NAMALWA (cell line): ENCODE results near the gene SKIC3.

Experiments
- DNase-seq: peaks from one replicate; pipeline ENCODE4 v3.0.0-alpha.2; 2015; ENCODE audit warnings: low spot score

The SKIC3 gene

DNA sequence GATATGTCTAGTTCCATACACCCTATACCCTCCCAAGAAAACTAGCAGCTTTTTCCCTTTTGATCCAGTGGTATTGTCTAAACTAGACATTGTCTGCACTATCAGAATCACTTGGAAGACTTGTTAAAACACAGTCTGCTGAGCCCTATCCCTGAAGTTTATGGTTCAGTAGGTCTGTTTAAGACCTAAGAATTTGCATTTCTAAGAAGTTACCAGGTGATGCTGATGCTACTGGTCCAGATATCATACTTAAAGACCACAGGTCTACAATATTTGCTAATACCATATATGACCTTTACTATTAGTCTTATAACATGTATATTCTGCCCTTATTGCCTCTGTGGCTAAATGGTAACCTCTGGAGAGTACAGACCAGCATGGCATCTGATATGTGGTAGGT lies 23.3 kb downstream of the SKIC3 start:
- no peak for DNase-seq

DNA sequence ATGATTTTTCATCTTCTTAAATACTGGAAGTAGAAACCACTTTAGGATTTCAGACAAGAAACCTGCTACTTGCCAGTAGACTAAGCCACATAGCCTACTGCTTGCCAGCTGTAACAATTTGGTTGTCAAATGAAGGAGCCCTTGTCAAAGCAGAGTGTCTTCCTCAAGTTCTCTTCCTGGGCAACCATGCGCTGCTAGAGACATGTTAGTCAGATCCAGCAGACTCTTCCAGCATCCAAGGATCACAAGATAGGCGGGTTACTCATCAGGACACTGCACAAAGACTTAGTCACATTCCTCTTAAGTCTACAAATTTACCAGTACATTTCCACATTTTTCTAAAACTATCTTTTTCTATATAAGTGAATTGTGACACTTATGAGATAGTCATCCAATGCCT lies 24.4 kb downstream of the SKIC3 start:
- DNase-seq = no peak

DNA sequence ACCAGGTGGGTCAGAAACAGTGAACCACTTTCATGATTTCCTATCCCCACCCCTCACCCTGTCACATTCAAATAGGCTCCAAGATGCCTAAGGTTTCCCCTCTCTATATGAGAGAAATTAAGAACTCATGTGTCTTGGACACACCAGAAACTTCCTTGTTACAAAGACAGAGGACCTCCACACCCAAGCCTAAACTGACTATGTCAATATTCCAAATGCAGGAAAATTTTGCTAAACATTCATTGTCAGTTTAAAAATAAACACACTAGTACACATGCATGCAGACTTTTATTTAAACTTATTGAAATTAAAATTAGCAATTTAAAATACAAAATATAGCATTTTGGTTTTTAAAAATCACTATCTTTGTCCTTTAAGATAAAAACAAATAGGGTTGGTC lies 26.2 kb downstream of the SKIC3 start:
- no peak for DNase-seq

DNA sequence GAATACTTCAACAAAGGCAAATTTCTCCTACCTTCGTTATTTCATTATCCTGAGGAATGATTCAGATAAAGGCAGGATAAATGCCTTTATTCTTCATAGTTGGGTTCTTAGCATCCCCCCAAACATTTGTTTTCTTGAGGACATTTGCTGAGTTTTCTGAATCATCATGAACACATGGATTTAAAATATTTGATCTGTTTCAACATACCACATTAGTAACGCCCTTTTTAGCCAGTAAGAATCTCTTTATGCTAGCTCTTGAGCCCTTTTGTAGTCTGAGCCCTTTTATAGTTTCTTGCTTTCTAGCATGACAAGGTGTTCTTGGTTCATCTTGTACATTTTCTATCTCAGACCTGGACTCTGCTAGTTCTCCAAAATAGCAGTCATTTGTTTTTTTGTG lies 27.9 kb downstream of the SKIC3 start:
- DNase-seq = no peak

DNA sequence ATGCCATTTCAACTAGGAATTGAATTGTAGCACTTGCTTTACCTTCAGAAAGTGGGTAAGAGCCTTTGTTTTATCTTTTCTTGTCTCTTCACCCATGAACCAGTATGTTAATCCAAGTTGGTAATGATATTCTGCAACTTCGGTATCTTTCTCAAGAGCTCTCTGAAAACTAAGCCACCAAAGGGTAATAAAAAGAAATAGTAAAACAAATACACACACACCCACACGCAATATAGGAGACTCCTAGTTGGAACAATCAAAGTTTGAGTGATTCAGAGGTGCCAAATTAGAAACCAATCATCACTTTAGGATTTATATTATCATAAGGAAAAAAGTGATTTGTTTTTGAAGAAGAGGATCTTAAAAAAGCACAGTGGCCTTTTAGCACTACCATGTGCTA lies 30.4 kb downstream of the SKIC3 start:
- DNase-seq = no peak

DNA sequence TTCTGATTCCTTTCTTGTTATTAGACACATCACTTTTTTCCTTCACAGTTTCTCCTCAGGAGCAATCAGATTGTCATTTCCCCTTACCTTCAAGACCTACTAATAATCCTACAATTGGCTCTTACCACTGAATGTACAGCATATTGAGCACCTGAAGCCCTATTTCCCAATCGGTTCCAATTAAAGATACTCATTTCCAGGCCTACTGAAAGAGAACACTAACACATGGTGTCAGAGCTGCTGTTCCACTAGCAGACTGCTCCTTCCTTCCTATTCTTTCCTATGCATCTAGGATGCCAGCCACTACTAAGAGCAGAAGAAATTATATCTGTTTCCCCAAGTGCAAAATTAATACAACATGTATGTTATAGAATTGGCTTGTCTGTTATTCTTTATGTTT lies 34.6 kb downstream of the SKIC3 start:
- no peak for DNase-seq

DNA sequence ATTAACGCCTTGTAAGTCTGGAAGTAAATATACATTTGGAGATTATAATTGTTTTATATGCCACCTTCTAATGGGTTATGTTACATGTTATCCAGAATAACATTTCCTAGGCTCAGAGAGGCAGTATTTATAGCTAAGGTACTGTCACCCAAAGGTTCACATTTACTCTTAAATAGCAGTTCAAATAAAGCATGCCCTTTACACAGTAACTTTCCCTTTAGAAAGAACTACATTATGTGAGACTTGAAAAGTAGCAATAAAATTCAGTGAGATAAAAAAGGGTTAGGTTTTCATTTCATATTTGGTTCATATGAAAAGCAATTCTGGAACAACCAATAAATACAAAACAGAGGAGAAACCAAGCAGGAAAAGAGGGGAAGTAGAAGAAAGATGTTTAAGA lies 35.1 kb downstream of the SKIC3 start:
- DNase-seq = no peak

DNA sequence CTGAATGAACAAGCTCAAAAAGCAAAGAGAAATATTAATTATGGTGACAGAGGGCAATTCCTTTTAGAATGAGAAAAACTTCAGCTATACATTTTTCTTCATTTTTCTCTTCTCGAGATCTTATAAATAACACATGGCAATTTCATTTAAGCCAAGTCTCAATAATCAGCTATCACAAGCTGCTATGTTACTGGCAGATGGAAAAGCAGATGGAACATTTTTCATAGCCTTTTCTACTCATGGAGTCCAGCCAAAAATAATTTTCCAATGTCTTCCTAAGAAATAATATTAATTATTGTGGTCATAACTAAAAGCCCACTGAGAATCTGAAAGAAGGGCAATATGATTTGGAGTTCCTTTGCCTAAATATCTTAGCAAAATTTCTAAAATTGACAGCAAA lies 35.6 kb downstream of the SKIC3 start:
- no peak for DNase-seq

DNA sequence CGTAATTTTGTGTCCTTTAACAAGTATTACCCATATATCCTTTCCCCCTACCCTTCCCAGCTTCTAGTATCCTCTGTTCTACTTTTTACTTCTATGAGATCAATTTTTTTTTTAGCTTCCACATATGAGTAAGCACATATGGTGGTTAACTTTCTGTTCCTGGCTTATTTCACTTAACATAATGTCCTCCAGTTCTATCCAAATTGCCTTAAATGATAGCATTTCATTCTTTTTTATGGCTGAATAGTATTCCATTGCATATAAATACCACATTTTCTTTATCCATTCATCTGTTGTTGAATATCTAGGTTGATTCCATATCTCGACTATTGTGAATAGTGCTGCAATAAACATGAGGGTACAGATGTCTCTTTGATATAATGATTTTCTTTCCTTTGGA lies 36.4 kb downstream of the SKIC3 start:
- no peak for DNase-seq

DNA sequence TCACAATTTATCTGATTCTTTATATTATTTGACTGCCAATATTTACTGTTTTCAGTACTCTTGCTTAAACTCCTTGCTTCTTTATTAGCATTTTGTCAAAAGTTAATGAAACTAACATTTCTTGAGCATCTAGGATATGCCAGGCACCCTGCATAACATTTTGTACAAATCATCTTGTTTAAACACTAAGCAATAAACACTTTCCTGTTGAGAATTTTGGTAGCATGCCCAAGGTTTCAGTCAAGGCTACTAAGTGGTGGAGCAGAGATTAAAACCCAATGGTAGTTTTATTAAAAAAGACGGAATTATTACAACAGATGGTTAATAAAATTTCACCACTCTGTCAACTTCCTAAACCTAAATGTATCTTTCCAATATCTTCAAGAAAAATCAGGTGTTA lies 43.2 kb downstream of the SKIC3 start:
- no peak for DNase-seq

DNA sequence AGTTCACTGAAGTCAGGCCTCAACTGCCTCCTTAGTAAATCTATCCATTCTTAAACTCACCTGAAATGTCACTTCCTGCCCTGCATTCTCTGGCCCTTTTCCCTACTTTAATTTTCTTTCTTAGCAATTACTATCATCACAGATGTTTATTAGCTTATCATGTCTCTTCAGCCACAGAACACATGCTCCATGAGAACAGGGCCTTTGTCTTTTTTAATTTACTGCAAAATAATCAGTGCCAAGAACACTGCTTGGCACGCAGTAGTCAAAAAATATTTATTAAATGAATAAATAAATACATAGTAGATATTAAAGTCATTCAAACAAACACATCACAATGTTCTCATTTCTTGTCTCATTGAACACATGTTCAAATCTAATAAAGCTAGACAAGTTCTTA lies 46.2 kb downstream of the SKIC3 start:
- DNase-seq = no peak
